GM19324 (cell line): Measurements from ENCODE around the gene FLNC.

Experiments used
- ATAC-seq: cut with Tn5 transposase; IDR thresholded peaks from one replicate; pipeline ENCODE4 v1.9.1; 2021; ENCODE audit warnings: mild to moderate bottlenecking, moderate library complexity; ENCODE audit not compliant: unreplicated experiment, low FRiP score

FLNC gene

GRCh38 chr7:128875523-128875948 is 45.3 kb downstream of the FLNC start:
- no peak for ATAC-seq

GRCh38 chr7:128876127-128876526 is 45.9 kb downstream of the FLNC start:
- no peak for ATAC-seq

- no peak for ATAC-seq
These were observed 46.4 kb downstream of the FLNC start for GRCh38 chr7:128876586-128876977.

- ATAC-seq: no peak
These were observed 47.0 kb downstream of the FLNC start for GRCh38 chr7:128876978-128877755.

- no peak for ATAC-seq
These were observed 47.5 kb downstream of the FLNC start for GRCh38 chr7:128877756-128878120.

- no peak for ATAC-seq
These were observed 48.3 kb downstream of the FLNC start for GRCh38 chr7:128878226-128879105.

- ATAC-seq: no peak
These were observed 49.3 kb downstream of the FLNC start for GRCh38 chr7:128879461-128879938.

- ATAC-seq: no peak
These were observed 49.9 kb downstream of the FLNC start for GRCh38 chr7:128879939-128880746.

- no peak for ATAC-seq
These were observed 50.7 kb downstream of the FLNC start for GRCh38 chr7:128880791-128881457.

- no peak for ATAC-seq
These were observed 51.4 kb downstream of the FLNC start for GRCh38 chr7:128881458-128882125.

- ATAC-seq: no peak
These were observed 51.9 kb downstream of the FLNC start for GRCh38 chr7:128882134-128882533.

GRCh38 chr7:128883622-128884448 is 53.6 kb downstream of the FLNC start:
- peak; percentile 63 for ATAC-seq

GRCh38 chr7:128884561-128885369 is 54.6 kb downstream of the FLNC start:
- no peak for ATAC-seq

GRCh38 chr7:128885370-128886187 is 55.4 kb downstream of the FLNC start:
- no peak for ATAC-seq

- no peak for ATAC-seq
These were observed 56.4 kb downstream of the FLNC start for GRCh38 chr7:128886391-128887168.
